OCI-M1 (cell line): ENCODE measurements around the gene NCKAP1.
"Not testable (repeated sequence)": the region's sequence is repeated elsewhere in the genome, so short reads cannot be mapped to it uniquely, and the experiment has no call there.

ENCODE experiments used
- DNase-seq: peaks from one replicate; lab custom pipeline; 2025; lab: John Stamatoyannopoulos, UW

Gene NCKAP1

DNA sequence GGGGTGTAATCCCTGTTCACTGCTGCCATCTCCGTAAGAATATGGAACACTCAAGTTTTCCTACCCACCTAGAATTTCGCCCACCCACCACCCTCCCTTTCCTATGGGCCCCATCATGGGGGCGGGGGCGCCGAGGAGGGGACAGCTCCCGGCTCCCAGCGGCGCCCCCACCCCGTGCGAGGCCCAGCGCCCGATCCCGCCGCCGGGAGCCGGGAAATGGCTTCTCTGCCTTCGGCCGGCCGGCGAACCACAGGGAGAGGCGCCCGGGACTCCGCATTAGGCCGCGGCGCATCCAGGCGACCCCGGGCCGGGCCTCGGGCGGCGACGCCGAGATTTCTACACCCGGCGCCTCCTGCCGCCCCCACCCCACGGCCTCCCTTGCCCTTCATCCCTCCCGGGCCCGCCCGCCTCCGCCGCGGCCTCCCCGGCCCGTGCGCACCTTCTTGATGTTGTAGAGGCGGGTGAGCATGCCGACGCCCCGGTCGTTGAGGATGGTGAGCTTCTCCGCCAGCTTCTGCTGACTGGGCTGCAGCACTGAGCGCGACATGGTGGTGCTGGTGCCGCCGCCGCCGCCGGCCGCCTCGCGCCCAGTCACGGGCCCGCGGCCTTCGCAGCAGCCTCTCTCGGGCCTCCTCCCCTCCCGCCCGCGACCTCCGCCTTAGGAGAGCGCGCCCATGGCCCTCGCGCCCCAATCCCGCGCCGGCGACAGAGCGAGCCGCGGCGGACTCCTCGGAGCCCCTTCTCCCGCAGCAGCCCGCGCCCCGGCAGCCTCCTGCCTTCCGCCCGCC is 510 bp downstream of the NCKAP1 start:
- peak; percentile 75 for DNase-seq

DNA sequence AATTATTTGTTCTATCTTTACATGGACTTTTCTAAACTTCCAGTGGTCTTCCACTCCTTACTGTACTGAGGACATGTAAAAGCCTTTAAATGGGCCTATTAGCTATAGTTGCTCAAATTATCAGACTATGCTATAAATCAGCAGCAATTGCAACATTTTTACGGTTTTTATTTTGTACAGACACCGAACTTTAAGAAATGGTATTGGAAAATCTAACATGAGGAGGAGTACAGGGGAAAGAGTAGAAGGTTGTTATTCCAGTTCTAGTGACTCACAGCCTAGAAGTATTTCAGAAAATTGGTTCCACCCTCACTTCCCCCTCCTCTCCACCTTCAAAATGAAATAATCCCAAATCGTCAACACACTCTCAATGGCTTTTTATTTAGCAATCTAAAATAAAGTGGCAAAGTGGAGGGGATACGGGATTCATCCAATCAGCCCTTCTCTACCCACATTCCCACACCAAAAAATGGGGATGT is 1.1 kb downstream of the NCKAP1 start:
- peak; percentile 30 for DNase-seq

DNA sequence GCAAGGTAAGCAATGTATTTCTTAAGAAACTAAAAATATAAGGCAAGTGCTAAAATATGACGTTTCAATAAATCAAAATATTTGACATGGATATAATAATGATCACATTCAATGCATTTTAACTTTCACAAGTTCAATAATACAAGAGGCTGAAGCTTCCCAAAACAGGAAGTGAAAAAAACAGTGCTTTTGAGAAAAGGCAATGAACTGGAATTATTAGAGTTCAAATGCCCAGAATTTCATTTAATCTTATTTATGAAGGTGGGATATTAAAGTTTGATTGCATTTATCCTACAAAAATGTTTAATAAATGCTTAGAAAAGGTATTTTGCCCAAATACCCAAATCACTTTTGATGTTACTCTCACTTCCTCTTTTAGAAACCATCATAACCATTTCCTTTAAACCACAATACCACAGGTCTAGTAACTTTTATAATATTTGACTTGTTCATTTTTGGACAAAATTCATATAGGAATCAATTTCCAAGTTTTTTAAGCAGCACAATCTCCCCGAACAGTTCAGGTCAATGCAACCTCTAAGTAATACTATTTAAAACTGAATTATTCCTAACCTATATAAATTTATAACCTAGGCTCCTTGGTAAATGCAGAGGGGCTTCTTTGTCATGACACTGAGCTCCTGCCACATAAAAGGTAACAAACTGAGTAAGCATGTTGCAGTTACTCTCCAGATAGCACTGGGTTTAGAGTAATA is 2.1 kb downstream of the NCKAP1 start:
- DNase-seq, result peak; percentile 70

DNA sequence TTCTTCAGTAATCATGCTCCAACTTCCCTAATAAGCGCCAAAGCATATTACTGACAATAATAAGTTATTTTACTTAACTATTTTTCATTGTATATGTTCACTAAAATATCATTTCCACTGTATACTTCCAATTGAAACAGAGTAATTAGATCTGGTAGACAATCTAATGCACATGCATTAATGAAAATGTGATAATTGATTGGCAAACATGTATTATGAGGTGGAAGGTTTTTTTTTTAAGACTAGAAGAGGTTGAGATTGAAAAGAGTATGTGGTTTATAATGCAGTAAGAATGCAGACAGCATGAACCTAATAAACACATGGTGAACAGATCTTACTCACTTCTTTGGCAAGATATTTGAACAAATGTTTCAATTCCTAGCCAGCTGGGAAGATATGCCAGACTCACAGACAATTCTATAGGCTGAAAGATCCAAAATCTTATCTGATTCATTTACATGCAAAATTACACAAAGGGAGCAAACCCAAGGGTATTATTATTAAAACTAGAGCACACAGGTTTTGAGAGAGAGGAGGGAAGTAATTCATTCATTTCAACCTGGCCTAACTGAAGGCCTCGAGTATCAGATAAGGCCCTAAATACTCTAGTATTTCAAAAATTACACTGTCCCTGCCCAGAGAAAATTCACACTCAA is 2.8 kb downstream of the NCKAP1 start:
- DNase-seq, result peak; percentile 53

DNA sequence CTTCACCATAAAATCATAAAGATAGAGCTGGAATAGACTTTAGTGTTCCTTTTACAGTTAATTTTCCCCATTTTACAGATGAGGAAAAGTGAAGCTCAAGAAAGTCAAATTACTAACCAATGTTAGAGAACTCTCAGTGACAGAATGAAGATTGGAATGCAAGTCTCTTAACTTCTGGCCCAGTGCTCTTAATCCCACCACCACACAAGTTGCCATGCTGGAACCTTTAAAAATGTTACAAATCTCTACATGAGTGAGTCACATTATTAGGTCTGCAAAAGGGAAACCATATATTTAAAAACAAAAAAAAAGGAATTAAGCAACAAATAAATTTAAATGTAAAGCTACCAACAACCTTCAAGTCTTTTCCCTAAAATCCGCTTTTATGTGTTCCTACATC is 3.5 kb downstream of the NCKAP1 start:
- DNase-seq, result no peak

DNA sequence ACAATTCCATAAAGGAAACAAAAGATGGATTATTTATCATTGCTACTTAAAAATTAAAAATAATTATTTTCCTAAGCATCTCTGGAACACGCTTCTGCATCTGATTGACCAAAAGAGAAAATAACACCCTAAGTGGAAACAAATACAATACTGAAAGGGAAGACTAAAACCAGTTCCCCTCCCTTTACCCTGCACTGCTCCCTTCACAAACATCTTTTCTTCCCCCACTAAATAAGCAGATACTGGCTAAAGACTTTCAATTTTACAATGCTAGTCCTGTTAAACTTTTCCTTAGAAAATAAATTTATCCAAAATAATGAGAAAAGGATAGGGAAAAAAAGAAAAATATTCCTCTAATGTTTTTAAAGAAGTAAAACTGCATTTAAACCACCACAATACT is 4.3 kb downstream of the NCKAP1 start:
- DNase-seq, result no peak

DNA sequence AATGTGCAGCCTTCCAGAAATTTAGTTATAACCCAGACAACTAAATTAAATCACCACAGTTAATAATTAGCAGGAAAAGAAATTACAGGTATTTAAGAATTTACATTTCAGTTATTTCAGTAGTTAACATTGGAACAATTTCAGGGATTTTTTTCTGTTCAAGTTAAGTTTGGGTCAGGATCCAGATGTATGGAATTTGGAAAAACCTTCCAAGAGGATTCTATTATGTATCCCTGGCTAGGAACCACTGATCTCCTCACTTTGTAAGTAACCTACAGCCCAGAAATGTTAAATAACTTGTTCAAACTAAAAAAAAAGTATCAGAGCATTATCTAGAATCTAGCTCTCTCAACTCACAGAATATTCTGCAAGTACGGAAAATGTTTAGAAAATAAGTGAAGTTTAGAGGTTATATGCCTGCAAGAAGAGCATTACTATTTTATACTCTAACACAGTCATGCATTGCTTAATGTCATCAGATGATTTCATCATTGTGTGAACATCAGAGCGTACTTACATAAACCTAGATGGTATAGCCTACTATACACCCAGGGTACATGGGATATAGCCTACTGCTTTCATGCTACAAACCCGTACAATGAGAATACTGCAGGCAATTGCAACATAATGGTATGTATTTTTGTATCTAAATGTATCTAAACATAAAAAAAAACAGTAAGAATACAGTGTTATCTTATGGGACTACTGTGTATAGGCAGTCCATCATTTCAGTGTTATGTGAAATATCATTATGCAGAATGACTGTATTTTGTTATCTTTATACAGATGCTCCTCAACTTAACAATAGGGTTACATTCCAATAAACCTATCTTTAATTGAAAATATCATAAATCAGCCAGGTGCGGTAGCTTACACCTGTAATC is 6.1 kb downstream of the NCKAP1 start:
- peak; percentile 42 for DNase-seq

DNA sequence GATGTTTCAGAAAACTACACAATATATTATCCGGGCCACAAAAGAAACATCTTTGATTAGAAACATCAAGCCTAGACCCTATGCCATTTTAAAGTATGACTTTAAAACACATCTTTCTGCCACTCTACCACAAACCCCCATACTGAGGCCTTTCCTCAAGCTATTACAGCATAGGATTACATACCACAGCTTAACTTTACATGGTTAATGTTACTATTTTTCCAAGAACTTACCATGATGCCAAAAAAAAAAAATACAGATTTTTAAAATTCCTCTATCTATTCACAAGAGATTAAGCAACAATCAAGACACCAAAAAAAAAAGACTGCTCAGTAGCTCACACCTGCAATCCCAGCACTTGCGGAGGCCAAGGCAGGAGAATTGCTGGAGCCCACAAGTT is 9.0 kb downstream of the NCKAP1 start:
- no peak for DNase-seq

DNA sequence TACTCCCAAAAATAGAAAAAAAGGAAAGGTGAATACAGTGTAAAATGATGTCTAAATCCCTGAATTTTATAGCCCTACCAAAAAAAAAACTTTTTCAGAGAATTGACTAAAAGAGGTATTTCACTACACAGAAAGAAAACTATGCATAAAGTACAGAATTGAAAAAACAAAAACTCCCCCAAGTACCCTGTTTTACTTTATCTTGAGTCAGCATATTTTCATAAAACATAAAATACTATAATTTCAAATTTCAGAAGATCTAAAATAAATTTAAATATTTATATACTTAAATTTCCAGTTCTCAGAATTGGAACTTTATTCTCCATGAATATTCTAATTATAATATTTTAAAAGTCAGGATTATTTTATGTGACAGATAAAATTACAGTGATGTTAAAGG is 10.1 kb downstream of the NCKAP1 start:
- no peak for DNase-seq

DNA sequence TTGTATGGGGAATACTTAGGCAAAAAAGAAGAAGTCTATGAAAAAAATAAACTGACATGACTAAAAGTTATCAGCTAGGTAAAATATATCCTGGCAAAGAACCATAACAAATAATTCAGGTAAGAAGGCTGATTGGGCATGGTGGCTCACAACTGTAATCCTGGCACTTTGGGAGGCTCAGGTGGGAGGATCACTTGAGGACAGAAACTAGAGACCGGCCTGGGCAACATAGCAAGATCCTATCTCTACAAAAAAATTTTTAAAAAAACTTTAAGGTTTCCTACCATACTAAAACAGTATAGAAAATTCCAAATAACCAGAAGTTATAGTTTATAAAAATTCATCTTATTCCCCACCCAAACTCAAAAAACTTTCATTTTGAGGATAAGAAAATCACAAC is 10.8 kb downstream of the NCKAP1 start:
- no peak for DNase-seq

DNA sequence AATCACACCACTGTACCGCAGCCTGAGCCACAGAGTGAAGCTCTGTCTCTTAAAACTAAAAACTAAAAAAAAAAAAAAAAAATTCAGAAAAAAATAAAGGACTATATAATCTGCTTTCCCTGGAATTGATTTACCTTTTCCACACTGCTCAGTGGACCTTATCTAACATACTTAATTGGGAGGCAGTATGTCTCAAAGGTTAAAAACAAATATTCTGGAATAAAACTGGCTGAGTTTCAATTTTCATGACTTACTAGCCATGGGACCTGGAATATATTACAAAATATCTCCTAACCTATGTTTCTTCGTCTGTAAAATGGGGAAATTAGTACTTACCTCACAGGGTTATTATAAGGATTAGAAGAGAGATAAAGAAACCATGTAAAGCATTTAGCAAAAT is 11.8 kb downstream of the NCKAP1 start:
- no peak for DNase-seq

DNA sequence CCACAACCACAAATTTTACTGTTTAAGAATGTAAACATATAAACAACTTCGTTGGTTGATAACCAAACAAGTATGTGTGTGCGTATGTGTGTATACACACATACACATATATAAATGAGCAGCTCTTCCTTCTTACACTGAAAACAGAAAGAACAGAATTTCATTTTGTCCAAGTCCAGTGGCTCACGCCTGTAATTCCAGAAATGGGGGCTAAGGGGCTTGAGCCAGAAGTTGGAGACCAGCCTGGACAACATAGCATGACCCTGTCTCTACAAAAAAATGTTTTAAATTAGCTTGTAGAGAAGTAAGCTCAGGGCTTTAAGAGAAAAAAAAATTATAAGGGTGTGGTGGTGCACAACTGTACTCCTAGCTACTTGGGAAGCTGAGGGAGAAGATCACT is 12.3 kb downstream of the NCKAP1 start:
- no peak for DNase-seq

DNA sequence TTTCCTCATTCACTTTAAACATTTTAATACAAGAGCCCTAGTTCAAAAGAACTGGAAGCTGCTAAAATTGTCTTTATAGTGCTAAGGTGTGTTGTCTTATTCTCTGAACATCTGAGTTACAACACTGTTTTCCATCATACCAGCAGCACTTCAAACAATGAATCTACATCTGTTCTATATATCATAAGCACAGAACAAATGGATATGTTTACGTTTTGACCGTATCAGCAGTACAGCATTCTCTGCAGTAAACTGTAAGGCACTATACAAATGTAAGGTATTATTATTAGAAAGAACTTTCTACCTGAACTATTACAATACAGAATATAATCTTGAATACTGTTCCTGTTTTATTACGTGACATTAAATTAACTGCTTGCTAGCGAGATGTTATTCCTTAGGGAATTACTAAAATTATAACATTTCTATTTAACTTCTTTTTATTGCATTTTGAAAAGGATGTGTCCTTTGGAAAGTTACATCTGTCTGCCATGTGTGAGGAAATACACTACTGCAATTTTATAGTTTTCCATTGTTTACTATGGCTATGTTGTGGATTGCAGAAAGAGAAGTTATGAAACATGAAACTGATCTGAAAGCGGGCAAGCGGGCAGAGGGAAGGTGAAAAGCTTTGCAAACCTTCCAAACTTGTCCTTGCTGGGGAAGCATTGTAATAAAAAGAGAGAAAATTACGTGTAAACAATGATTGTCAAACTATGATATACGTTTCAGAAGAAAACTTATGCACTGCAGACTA is 13.7 kb downstream of the NCKAP1 start:
- DNase-seq, result no peak

DNA sequence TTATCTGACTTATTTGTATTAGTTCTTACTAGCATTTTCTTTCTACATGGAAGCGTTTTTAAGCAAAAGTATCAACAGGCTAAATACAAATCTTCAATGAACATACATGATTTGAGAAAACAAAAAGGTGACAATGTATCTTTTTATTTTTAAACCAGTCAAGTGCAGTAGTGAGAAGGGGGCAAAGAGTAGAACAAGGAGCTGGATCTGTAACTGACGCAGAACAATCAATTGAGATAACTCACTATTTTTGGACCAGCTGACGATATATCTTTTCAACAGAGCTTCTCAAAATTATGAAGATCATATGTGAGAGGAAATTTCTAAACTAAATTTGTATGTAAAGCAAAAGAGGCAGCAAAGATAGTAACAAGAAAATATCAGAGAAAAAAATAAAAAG is 15.5 kb downstream of the NCKAP1 start:
- no peak for DNase-seq

DNA sequence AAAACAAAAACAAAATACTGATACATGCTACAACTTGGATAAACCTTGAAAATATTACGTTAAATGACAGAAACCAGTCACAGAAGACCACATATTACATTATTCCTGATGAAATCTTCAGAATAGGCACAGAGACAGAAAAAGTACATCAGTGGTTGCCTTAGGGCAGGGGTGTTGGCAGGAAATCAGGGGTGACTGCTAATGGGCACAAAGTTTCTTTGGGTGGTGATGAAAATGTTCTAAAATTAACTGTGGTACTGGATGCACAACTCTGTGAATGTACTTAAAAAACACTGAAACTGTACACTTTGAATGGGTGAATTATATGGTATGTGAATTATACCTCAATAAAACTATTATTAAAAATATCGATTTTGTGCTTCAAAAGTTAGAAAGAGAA is 16.6 kb downstream of the NCKAP1 start:
- no peak for DNase-seq

DNA sequence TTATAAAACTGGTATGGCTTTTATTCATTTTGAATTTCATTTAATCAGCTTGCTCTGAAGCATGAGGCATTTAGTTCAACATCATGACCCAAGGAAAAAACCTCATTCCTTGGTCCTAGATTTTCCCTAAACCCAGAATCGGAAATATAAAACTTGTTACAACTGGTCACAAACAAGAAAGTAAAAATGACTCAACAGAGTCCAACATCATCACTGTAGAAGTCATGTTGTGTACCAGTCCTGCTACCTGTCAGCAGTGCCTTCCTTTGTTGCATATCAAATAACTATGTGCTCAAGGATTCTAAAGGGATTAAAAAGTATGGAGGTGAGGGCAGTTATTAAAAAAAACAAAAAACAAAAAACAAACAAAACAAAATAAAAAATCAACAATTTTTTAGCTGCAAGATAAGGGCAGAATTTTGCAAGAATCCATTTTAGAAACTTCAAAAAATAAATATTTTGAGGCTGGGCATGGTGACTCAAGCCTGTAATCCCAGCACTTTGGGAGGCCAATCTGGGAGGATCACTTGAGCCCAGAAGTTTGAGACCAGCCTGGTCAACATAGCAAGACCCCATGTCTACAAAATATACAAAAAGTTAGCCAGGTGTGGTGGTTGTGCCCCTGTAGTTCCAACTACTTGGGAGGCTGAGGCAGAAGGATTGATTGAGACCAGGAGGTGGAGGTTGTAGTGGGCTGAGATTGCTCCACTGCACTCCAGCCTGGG is 18.4 kb downstream of the NCKAP1 start:
- no peak for DNase-seq

DNA sequence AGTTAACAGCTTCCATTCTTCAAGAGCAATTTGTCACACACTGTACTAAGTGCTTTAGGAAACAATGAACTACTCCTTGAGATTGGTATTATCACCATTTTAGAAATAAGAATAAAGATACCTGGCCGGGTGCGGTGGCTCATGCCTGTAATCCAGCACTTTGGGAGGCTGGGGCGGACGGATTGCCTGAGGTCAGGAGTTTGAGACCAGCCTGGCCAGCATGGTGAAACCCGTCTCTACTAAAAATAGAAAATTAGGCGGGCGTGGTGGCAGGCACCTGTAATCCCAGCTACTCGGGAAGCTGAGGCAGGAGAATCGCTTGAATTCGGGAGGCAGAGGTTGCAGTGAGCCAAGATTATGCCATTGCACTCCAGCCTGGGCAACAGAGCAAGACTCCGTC is 20.4 kb downstream of the NCKAP1 start:
- not testable (repeated sequence) for DNase-seq

DNA sequence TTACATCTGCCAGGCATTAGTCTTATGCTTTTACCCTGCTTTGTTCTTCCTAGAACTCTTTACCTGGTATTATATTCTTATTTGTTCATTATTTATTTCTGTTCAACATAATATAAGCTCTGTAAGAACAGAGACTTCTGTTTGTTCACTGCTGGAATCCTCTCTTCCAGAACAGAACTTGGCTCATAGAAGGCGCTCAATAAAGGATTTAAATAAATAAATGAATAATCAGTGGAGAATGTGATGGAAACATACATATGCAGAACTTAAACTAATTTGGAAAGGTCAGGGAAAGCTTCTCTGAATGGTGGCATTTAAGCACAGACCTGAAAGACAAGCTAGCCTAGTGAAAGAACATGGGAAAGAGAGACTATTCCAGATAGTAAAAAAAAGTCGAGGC is 24.3 kb downstream of the NCKAP1 start:
- DNase-seq, result no peak

DNA sequence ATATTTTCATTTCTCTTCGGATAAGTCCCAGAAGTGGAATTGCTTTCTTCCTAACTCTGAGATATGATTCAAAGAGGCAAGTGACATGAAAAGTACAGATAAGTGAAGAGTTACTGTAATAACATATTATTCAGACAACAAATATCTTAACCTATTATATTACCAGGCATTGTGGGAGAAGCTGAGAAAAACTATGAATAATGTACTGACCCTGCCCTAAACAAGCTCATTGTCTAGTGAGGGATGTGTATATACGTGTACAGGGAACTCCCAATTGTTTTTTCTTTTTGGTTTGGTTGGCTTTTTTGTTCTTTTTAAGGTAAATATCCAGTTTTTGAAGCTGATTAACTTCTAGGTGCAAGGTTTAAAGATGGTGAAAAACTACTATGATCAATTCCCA is 26.5 kb downstream of the NCKAP1 start:
- no peak for DNase-seq

DNA sequence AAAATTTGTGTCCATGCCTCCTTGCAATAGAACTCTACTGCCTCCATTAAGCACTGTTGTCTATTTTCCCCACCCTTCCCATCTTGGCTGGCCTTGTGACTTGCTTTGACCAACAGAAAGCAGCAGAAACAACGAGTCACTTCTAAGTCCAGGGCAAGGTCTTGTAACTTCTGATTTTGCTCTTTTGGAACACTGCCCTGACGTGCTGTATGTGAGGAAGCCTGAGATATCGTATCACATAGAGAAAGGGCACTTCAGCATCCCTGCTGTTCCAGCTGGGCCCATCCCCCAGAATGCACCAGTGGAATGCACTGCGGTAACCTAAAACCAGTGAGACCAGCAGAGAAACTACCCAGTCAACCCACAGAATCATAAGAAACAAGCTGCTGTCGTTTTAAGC is 28.1 kb downstream of the NCKAP1 start:
- DNase-seq, result peak; percentile 91
